HepG2 (cell line): ENCODE measurements around the gene M1AP. TPM values are rescaled to one million over a fixed set of nuclear protein-coding genes. Genes with fewer than 3 reads are reported as not detected.

Experiments
- AGO2 ChIP-seq: fragments of 200-400 bp; formaldehyde crosslinking; optimal IDR thresholded peaks from 2 replicates; pipeline ENCODE3; 2017; ENCODE audit warnings: mild to moderate bottlenecking, low read depth, low read length, moderate library complexity
- EED ChIP-seq: sonication (generic); formaldehyde crosslinking; IDR thresholded peaks from 2 replicates; pipeline ENCODE4 v1.5.0; 2020; ENCODE audit warnings: mild to moderate bottlenecking, missing genetic modification reagents
- MTF2 ChIP-seq: sonication (generic); formaldehyde crosslinking; IDR thresholded peaks from 2 replicates; pipeline ENCODE4 v1.5.0; 2020; ENCODE audit warnings: missing genetic modification reagents, borderline replicate concordance
- NONO ChIP-seq, 2 experiments: fragments of 450-650 bp in 1 of 2; sonication (generic) in 1 of 2; formaldehyde crosslinking in 1 of 2; IDR thresholded peaks in 1 of 2; conservative IDR thresholded peaks in 1 of 2; 2 replicates each; pipeline versions ENCODE4 v1.6.1 to v1.8.0; 2017 to 2022; ENCODE audit warnings: mild to moderate bottlenecking in 1 of 2, missing genetic modification reagents in 1 of 2, moderate library complexity in 1 of 2
- POLR2AphosphoS5 ChIP-seq: IDR thresholded peaks from 2 replicates; pipeline ENCODE4 v1.6.1; 2012; ENCODE audit warnings: low read depth, low read length
- SAP130 ChIP-seq: IDR thresholded peaks from 2 replicates; pipeline ENCODE4 v1.6.1; 2016; ENCODE audit warnings: low read depth
- SPEN ChIP-seq: sonication (generic); formaldehyde crosslinking; IDR thresholded peaks from 2 replicates; pipeline ENCODE4 v1.5.1; 2020; ENCODE audit warnings: low read depth, mild to moderate bottlenecking, missing genetic modification reagents
- THAP7 ChIP-seq: sonication (generic); formaldehyde crosslinking; IDR thresholded peaks from 2 replicates; pipeline ENCODE4 v1.8.1; 2023; ENCODE audit warnings: mild to moderate bottlenecking, missing genetic modification reagents
- ZBTB42 ChIP-seq: sonication (generic); formaldehyde crosslinking; IDR thresholded peaks from 2 replicates; pipeline ENCODE4 v1.5.0; 2020; ENCODE audit warnings: mild to moderate bottlenecking, missing genetic modification reagents
- ZNF329 ChIP-seq: sonication (generic); formaldehyde crosslinking; IDR thresholded peaks from 2 replicates; pipeline ENCODE4 v1.9.0; 2021; ENCODE audit warnings: low read depth, mild to moderate bottlenecking, missing genetic modification reagents
- ZNF557 ChIP-seq: sonication (generic); formaldehyde crosslinking; IDR thresholded peaks from 2 replicates; pipeline ENCODE4 v1.4.0; 2020; ENCODE audit warnings: missing genetic modification reagents
- ZNF747 ChIP-seq: sonication (generic); formaldehyde crosslinking; IDR thresholded peaks from 2 replicates; pipeline ENCODE4 v1.8.1; 2023; ENCODE audit warnings: missing genetic modification reagents, mild to moderate bottlenecking, borderline replicate concordance
- ZZZ3 ChIP-seq: sonication (generic); formaldehyde crosslinking; IDR thresholded peaks from 2 replicates; pipeline ENCODE4 v1.4.0; 2020; ENCODE audit warnings: missing genetic modification reagents, mild to moderate bottlenecking, borderline replicate concordance
- polyA plus RNA-seq, 8 experiments: library from polyadenylated mRNA; depleted of rRNA in 3 of 8; stranded (reverse) in 7 of 8; unstranded in 1 of 8; fragments of >200 nt; fragmentation: Illumina TruSeq in 4 of 8; extraction: Trizol in 4 of 8; gene quantifications; 2 replicates each; pipeline versions ENCODE4 v1.2.1 to v1.2.3, GENCODE V29; 2011 to 2016; ENCODE audit warnings: low read depth in 4 of 8, missing spikeins in 1 of 8, mixed read lengths in 1 of 8; ENCODE audit not compliant: insufficient read depth in 1 of 8
- total RNA-seq, 5 experiments: library from RNA; depleted of rRNA; stranded (reverse); fragments of >200 nt; fragmentation: Illumina TruSeq; extraction: Trizol; gene quantifications; 2 replicates each; pipeline ENCODE4 v1.2.3, GENCODE V29; 2016; ENCODE audit warnings: low read depth in 1 of 5
- TF ChIP-seq, protein P1 (sequence below): sonication (generic); formaldehyde crosslinking; IDR thresholded peaks from 2 replicates; pipeline ENCODE4 v1.8.0; 2022; ENCODE audit warnings: mild to moderate bottlenecking, missing genetic modification reagents; ENCODE audit not compliant: insufficient replicate concordance
- TF ChIP-seq, protein P2 (sequence below): sonication (generic); formaldehyde crosslinking; conservative IDR thresholded peaks from 2 replicates; pipeline ENCODE4 v1.8.0; 2022; ENCODE audit warnings: mild to moderate bottlenecking, moderate library complexity, missing genetic modification reagents
- TF ChIP-seq, protein P3 (sequence below), 2 experiments: sonication (generic) in 1 of 2; formaldehyde crosslinking in 1 of 2; IDR thresholded peaks; 2 replicates each; pipeline versions ENCODE4 v1.6.1 to v1.9.0; 2014 to 2022; ENCODE audit warnings: antibody characterized with exemption in 1 of 2, borderline replicate concordance in 1 of 2, inconsistent platforms in 1 of 2, low read depth in 1 of 2, missing genetic modification reagents in 1 of 2

M1AP gene
- total and polyA plus RNA-seq, 2 of the 13 experiments (the other 11 are each of a cell fraction or from before 2014, with no cell fraction given) = not detected

DNA sequence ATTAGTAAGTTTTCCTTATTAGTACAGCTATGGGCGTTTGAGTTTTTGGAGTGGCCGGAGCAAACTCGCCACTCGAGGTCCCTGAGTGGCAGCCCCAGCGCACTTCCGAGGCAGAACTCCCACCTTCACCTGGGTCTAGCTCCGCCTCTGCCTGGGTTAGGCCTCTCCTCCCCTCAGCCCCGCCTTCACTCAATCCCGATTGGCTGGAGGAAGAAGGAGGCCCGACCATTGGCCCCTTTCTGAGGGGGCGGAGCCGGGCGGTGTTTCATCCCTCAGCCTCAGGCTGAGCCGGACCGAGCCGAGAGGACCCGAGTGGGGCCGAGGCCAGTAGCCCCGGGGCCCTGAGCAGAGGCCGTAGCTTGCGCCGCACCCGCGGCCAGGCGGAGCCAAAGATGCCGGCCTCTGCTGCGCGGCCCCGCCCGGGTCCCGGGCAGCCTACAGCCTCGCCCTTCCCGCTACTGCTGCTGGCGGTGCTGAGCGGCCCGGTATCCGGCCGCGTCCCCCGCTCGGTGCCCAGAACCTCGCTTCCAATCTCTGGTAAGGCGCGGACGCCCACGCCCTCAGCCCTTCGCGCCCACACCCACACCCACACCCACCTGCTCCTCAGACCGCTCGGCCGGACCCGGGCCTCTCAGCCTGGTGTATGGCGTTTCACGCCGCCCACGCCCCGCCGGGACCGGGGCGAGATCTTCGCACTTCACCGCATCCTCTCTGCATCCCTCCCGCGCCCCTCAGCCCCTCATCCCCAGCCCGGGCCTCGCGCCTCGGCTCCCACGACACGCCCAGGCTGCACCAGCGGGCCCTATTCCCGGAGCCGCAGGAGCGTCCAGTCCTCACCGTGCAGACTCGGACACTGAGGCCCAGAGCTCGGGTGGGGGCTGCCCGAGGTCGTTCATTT is 6.1 kb upstream of the M1AP start, which contains the start of gene SEMA4F (continued):
- TF ChIP-seq, protein P1, sequence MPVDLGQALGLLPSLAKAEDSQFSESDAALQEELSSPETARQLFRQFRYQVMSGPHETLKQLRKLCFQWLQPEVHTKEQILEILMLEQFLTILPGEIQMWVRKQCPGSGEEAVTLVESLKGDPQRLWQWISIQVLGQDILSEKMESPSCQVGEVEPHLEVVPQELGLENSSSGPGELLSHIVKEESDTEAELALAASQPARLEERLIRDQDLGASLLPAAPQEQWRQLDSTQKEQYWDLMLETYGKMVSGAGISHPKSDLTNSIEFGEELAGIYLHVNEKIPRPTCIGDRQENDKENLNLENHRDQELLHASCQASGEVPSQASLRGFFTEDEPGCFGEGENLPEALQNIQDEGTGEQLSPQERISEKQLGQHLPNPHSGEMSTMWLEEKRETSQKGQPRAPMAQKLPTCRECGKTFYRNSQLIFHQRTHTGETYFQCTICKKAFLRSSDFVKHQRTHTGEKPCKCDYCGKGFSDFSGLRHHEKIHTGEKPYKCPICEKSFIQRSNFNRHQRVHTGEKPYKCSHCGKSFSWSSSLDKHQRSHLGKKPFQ (CRISPR knock-in tag) = peak; percentile 75
- TF ChIP-seq NONO (IDR thresholded peaks at IDR 0.05) (no peak), NONO (CRISPR knock-in tag; conservative IDR thresholded peaks at IDR 0.05) (0 out of 2 replicates have a peak, but pooled peaks have one; percentile 39), ZBTB42 (CRISPR knock-in tag) (peak; percentile 52; the same call in 1 of the 2 replicates), MTF2 (0 out of 2 replicates have a peak, but pooled peaks have one; percentile 37), SAP130 (CRISPR knock-in tag) (peak; percentile 67), ZZZ3 (CRISPR knock-in tag) (no peak), AGO2 (peak; percentile 41), EED (CRISPR knock-in tag) (peak; percentile 92), ZNF557 (no peak), ZNF747 (CRISPR knock-in tag) (peak; percentile 79; the same call in 1 of the 2 replicates), POLR2AphosphoS5 (peak; percentile 92), ZNF329 (CRISPR knock-in tag) (no peak), THAP7 (CRISPR knock-in tag) (peak; percentile 3; the same call in 1 of the 2 replicates), SPEN (CRISPR knock-in tag) (peak; percentile 56; the same call in 1 of the 2 replicates)
- TF ChIP-seq, protein P2, sequence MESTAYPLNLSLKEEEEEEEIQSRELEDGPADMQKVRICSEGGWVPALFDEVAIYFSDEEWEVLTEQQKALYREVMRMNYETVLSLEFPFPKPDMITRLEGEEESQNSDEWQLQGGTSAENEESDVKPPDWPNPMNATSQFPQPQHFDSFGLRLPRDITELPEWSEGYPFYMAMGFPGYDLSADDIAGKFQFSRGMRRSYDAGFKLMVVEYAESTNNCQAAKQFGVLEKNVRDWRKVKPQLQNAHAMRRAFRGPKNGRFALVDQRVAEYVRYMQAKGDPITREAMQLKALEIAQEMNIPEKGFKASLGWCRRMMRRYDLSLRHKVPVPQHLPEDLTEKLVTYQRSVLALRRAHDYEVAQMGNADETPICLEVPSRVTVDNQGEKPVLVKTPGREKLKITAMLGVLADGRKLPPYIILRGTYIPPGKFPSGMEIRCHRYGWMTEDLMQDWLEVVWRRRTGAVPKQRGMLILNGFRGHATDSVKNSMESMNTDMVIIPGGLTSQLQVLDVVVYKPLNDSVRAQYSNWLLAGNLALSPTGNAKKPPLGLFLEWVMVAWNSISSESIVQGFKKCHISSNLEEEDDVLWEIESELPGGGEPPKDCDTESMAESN (CRISPR knock-in tag) = peak; percentile 67
- TF ChIP-seq, protein P3, sequence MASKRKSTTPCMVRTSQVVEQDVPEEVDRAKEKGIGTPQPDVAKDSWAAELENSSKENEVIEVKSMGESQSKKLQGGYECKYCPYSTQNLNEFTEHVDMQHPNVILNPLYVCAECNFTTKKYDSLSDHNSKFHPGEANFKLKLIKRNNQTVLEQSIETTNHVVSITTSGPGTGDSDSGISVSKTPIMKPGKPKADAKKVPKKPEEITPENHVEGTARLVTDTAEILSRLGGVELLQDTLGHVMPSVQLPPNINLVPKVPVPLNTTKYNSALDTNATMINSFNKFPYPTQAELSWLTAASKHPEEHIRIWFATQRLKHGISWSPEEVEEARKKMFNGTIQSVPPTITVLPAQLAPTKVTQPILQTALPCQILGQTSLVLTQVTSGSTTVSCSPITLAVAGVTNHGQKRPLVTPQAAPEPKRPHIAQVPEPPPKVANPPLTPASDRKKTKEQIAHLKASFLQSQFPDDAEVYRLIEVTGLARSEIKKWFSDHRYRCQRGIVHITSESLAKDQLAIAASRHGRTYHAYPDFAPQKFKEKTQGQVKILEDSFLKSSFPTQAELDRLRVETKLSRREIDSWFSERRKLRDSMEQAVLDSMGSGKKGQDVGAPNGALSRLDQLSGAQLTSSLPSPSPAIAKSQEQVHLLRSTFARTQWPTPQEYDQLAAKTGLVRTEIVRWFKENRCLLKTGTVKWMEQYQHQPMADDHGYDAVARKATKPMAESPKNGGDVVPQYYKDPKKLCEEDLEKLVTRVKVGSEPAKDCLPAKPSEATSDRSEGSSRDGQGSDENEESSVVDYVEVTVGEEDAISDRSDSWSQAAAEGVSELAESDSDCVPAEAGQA (IDR thresholded peaks at IDR 0.05; ENCODE audit: low read depth) = peak; percentile 7; the same call in 1 of the 2 replicates
- TF ChIP-seq, protein P3 (CRISPR knock-in tag; IDR thresholded peaks at IDR 0.05; ENCODE audit: borderline replicate concordance) = 0 out of 2 replicates have a peak, but pooled peaks have one; percentile 50
